ENCODE data around the gene ST6GALNAC1. TPM values are rescaled to one million over a fixed set of nuclear protein-coding genes. Genes with fewer than 3 reads are reported as not detected.

ST6GALNAC1 gene
- total and polyA plus RNA-seq, 2 donors (not counting 3 experiments of a cell fraction or from before 2014, with no cell fraction given), result 0.19 to 0.55 TPM

DNA sequence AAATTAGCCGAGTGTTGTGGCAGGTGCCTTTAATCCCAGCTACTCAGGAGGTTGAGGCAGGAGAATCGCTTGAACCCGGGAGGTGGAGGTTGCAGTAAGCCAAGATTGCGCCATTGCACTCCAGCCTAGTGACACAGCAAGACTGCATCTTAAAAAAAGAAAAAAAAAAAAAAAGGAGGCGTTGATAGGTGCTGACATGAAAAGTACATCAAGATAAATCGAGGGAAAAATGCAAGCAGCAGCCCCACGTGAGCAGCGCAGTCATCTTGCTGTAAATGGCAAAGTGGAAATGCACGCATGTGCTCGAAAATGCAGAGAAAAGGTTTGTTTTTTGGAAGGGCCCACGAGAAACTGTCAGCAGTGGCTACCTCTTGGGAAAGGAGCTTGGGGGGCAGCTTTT is 46.3 kb upstream of the ST6GALNAC1 start:
- H3K4me2 ChIP-seq (ENCODE audit: insufficient read depth, low read length), result no peak overlapping the region
- no peaks in the 10 kb centered on the region for H3K9me3 ChIP-seq (replicated peaks; ENCODE audit: control insufficient read depth, insufficient read depth, low read length)
- no peaks in the 10 kb centered on the region for H3K27me3 ChIP-seq (ENCODE audit: control insufficient read depth in 2 of 2, insufficient read depth in 2 of 2, low read length in 2 of 2)
- peaks cover 12% of the 10 kb centered on the region for H3K79me2 ChIP-seq (ENCODE audit: control insufficient read depth, insufficient read depth, low read length)
- dilution Hi-C loops (cut with MboI; ENCODE audit: extremely low pct_ligation_motif_present, low sequenced_read_pairs) (no loop called here), intact Hi-C loops (cut with micrococcal nuclease) (no loop called here)
- no peak overlapping the region for H3K9ac ChIP-seq (replicated peaks; ENCODE audit: extremely low read depth, insufficient read depth, low read length)
- H4K20me1 ChIP-seq (replicated peaks; ENCODE audit: control insufficient read depth, extremely low read depth, insufficient read depth, low read length), result no peaks in the 10 kb centered on the region
- TF ChIP-seq, protein P1, sequence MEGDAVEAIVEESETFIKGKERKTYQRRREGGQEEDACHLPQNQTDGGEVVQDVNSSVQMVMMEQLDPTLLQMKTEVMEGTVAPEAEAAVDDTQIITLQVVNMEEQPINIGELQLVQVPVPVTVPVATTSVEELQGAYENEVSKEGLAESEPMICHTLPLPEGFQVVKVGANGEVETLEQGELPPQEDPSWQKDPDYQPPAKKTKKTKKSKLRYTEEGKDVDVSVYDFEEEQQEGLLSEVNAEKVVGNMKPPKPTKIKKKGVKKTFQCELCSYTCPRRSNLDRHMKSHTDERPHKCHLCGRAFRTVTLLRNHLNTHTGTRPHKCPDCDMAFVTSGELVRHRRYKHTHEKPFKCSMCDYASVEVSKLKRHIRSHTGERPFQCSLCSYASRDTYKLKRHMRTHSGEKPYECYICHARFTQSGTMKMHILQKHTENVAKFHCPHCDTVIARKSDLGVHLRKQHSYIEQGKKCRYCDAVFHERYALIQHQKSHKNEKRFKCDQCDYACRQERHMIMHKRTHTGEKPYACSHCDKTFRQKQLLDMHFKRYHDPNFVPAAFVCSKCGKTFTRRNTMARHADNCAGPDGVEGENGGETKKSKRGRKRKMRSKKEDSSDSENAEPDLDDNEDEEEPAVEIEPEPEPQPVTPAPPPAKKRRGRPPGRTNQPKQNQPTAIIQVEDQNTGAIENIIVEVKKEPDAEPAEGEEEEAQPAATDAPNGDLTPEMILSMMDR (IDR thresholded peaks at IDR 0.05; ENCODE audit: extremely low read depth in 1 of 2, insufficient read depth in 1 of 2, low read depth in 1 of 2, low read length in 2 of 2), result no peak
- TF ChIP-seq FOS (IDR thresholded peaks at IDR 0.05; ENCODE audit: borderline replicate concordance, insufficient read depth, low read length) (no peak), POLR2A (IDR thresholded peaks at IDR 0.05; ENCODE audit: low read depth, low read length) (no peak), JUN (IDR thresholded peaks at IDR 0.05; ENCODE audit: borderline replicate concordance, insufficient read depth, insufficient read length, low read depth) (no peak), POLR2AphosphoS5 (IDR thresholded peaks at IDR 0.05; ENCODE audit: insufficient read depth, low read depth, low read length) (no peak), EZH2 (IDR thresholded peaks at IDR 0.05; ENCODE audit: borderline replicate concordance, low read depth, low read length, severe bottlenecking) (no peak), GATA2 (IDR thresholded peaks at IDR 0.05; ENCODE audit: insufficient read depth, insufficient read length, low read depth, low read length) (no peak)
- TF ChIP-seq, protein P2, sequence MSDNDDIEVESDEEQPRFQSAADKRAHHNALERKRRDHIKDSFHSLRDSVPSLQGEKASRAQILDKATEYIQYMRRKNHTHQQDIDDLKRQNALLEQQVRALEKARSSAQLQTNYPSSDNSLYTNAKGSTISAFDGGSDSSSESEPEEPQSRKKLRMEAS (IDR thresholded peaks at IDR 0.05; ENCODE audit: insufficient read depth, insufficient read length), result no peak
- no peak overlapping the region for H2AFZ ChIP-seq (ENCODE audit: low read depth, low read length)
- no peak overlapping the region for H3K27ac ChIP-seq (ENCODE audit: insufficient read depth, low read depth, low read length)
- peaks cover 14% of the 10 kb centered on the region for H3K4me1 ChIP-seq (ENCODE audit: control insufficient read depth, extremely low read depth, insufficient read depth, low read length)
- H3K4me3 ChIP-seq (replicated peaks in 1 of 3; ENCODE audit: insufficient read depth in 1 of 3, low read depth in 1 of 3, low read length in 3 of 3), result no peak overlapping the region
- no peaks in the 10 kb centered on the region for H3K36me3 ChIP-seq (ENCODE audit: control insufficient read depth in 2 of 2, extremely low read depth in 1 of 2, insufficient read depth in 2 of 2, low read length in 2 of 2)
- CTCF ChIA-PET, result interaction anchor here (3.3 kb wide), 1 partner anchor 9 kb away, joined by 19 read pairs; no protein-coding TSS in a partner anchor
- DNase-seq (ENCODE audit: low read depth, low spot score) (no peak), FAIRE-seq (no peak)
- H3K9me1 ChIP-seq (replicated peaks; ENCODE audit: control insufficient read depth, extremely low read depth, insufficient read depth, low read length), result no peaks in the 10 kb centered on the region
- BruUV-seq (replicated peaks), result no TSS peak
- POLR2A ChIA-PET, result no interaction called here

Measured in endothelial cell of umbilical vein (primary cell).